HG02973 (cell line): ENCODE data around the gene TMEM82.
"Not testable (repeated sequence)": the region's sequence is repeated elsewhere in the genome, so short reads cannot be mapped to it uniquely, and the experiment has no call there.

ENCODE experiments used
- ATAC-seq: cut with Tn5 transposase; IDR thresholded peaks from one replicate; pipeline ENCODE4 v1.9.1; 2021; ENCODE audit warnings: moderate library complexity; ENCODE audit not compliant: unreplicated experiment

Gene TMEM82

GRCh38 chr1:15742339-15742801, at the start of gene TMEM82:
Gene TMEM82, plus strand, starts transcription at chr1:15742499. Its CDS starts 61 bp downstream, at chr1:15742560.
- no peak for ATAC-seq

- no peak for ATAC-seq
These were observed 48.9 kb upstream of the TMEM82 start for GRCh38 chr1:15693371-15693770.

GRCh38 chr1:15696956-15697521, 45.3 kb upstream of the TMEM82 start:
- ATAC-seq: peak; percentile 78

GRCh38 chr1:15698201-15698600, 44.1 kb upstream of the TMEM82 start:
- ATAC-seq: no peak

- not testable (repeated sequence) for ATAC-seq
These were observed 43.0 kb upstream of the TMEM82 start for GRCh38 chr1:15699321-15699720.

GRCh38 chr1:15700508-15700907, 41.8 kb upstream of the TMEM82 start:
- ATAC-seq: no peak

GRCh38 chr1:15701784-15702183, 40.5 kb upstream of the TMEM82 start:
- no peak for ATAC-seq

GRCh38 chr1:15702722-15703550, 39.4 kb upstream of the TMEM82 start:
- no peak for ATAC-seq

- ATAC-seq: no peak
These were observed 38.7 kb upstream of the TMEM82 start for GRCh38 chr1:15703562-15703961.

GRCh38 chr1:15704526-15705183, 37.6 kb upstream of the TMEM82 start:
- ATAC-seq: no peak

GRCh38 chr1:15705184-15705566, 37.1 kb upstream of the TMEM82 start:
- ATAC-seq: no peak

- no peak for ATAC-seq
These were observed 35.5 kb upstream of the TMEM82 start for GRCh38 chr1:15706751-15707150.

- ATAC-seq: no peak
These were observed 34.9 kb upstream of the TMEM82 start for GRCh38 chr1:15707239-15707925.

GRCh38 chr1:15708486-15709137, 33.7 kb upstream of the TMEM82 start:
- ATAC-seq: no peak

- no peak for ATAC-seq
These were observed 33.1 kb upstream of the TMEM82 start for GRCh38 chr1:15709226-15709625.

GRCh38 chr1:15712168-15712567, 30.1 kb upstream of the TMEM82 start:
- no peak for ATAC-seq

GRCh38 chr1:15714406-15715136, 27.7 kb upstream of the TMEM82 start:
- no peak for ATAC-seq

- no peak for ATAC-seq
These were observed 24.7 kb upstream of the TMEM82 start for GRCh38 chr1:15717418-15718125.

GRCh38 chr1:15718199-15718601, 24.1 kb upstream of the TMEM82 start:
- ATAC-seq: no peak
